ENCODE data around the gene RELCH. TPM values are rescaled to one million over a fixed set of nuclear protein-coding genes. Genes with fewer than 3 reads are reported as not detected.

The RELCH gene
- total and polyA plus RNA-seq, 10 of the 15 experiments (the other 5 are each of a cell fraction or from before 2014, with no cell fraction given), result 3.1 to 23.6 (median 14.5) TPM

DNA sequence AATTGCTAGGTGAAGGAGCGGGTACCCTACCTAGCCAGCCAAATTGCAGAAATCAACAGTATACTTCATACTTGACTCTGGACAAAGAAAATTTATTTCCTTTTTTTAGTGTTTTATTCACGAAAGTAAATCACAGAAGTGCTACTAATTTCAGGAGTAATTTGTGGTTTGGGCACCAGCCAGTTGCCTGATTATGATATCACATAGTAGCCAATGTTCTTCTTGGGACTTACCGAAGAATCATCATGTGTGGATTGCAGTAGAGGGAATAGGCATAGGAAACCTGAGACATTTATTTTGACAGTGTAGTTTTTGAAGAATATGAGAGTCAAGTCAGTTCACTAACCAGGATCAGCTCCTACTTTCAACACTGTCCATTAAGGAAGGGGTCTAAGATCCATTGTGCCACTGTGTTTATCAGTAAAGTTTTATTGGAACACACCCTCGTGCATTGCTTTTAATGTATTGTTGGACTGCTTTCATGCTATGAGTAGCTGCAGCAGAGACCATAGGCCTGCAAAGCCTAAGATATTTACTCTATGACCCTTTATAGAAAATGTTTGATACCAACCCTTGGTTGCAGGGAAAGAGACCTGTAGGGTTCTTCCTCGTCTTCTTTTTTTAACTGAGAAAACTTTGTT, 170.1 kb downstream of the RELCH start (continued):
- TF ChIP-seq, protein P1, sequence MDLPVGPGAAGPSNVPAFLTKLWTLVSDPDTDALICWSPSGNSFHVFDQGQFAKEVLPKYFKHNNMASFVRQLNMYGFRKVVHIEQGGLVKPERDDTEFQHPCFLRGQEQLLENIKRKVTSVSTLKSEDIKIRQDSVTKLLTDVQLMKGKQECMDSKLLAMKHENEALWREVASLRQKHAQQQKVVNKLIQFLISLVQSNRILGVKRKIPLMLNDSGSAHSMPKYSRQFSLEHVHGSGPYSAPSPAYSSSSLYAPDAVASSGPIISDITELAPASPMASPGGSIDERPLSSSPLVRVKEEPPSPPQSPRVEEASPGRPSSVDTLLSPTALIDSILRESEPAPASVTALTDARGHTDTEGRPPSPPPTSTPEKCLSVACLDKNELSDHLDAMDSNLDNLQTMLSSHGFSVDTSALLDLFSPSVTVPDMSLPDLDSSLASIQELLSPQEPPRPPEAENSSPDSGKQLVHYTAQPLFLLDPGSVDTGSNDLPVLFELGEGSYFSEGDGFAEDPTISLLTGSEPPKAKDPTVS (IDR thresholded peaks at IDR 0.05; ENCODE audit: low read depth, low read length), result no peak
- TF ChIP-seq KLF5 (IDR thresholded peaks at IDR 0.05; ENCODE audit: partially characterized antibody), result no peak

Small RNAs within 50 kb of the gene (small RNA-seq; reads per million reads assigned to genes)
- gene RF00019, result not detected

Other genes starting within 250 kb of the RELCH start
- 17.7 and 21.9 TPM in 2 replicates for gene PIGN, start 199 bp upstream of the RELCH start, total RNA-seq (2014; rRNA removed)
- gene PIGN, start 199 bp upstream of the RELCH start, total RNA-seq (2014; rRNA removed; fragmentation: Illumina TruSeq; extraction: Trizol), result 20.0 and 23.4 TPM in 2 replicates
- gene PIGN, start 199 bp upstream of the RELCH start, total RNA-seq (2021), result 19.7 and 22.5 TPM in 2 replicates
- gene PIGN, start 199 bp upstream of the RELCH start, polyA plus RNA-seq (2011; rRNA removed), result 25.4 and 36.0 TPM in 2 replicates
- gene PIGN, start 199 bp upstream of the RELCH start, polyA plus RNA-seq (2014; fragmentation: Illumina TruSeq; extraction: Trizol), result 10.0 and 11.2 TPM in 2 replicates
- 10 to 100 TPM in 1 of 2 experiments, 1 to 10 TPM in 1; 6.9 to 12.3 TPM for gene PIGN, start 199 bp upstream of the RELCH start, polyA plus RNA-seq (2014; fragmentation: Nextera tagmentation; extraction: Ambion mirVana)
- 7.7 and 8.0 TPM in 2 replicates for gene PIGN, start 199 bp upstream of the RELCH start, polyA plus RNA-seq (2014; rRNA removed)
- 10 to 100 TPM; 22.6 to 23.3 TPM for gene PIGN, start 199 bp upstream of the RELCH start, polyA plus RNA-seq (2016; fragmentation: Nextera tagmentation; extraction: Ambion mirVana)
- gene TNFRSF11A, start 138.1 kb downstream of the RELCH start, total RNA-seq (2014; rRNA removed), result 0.11 TPM in 2 replicates
- 0.09 and 0.45 TPM in 2 replicates for gene TNFRSF11A, start 138.1 kb downstream of the RELCH start, total RNA-seq (2014; rRNA removed; fragmentation: Illumina TruSeq; extraction: Trizol)
- gene TNFRSF11A, start 138.1 kb downstream of the RELCH start, total RNA-seq (2021), result 0.18 and 0.56 TPM in 2 replicates
- 3.2 and 4.0 TPM in 2 replicates for gene TNFRSF11A, start 138.1 kb downstream of the RELCH start, polyA plus RNA-seq (2011; rRNA removed)
- gene TNFRSF11A, start 138.1 kb downstream of the RELCH start, polyA plus RNA-seq (2014; fragmentation: Illumina TruSeq; extraction: Trizol), result 0.06 and 0.07 TPM in 2 replicates
- gene TNFRSF11A, start 138.1 kb downstream of the RELCH start, polyA plus RNA-seq (2014; fragmentation: Nextera tagmentation; extraction: Ambion mirVana), result under 1 TPM; 0.07 to 0.10 TPM
- 0.09 and 0.29 TPM in 2 replicates for gene TNFRSF11A, start 138.1 kb downstream of the RELCH start, polyA plus RNA-seq (2014; rRNA removed)
- gene TNFRSF11A, start 138.1 kb downstream of the RELCH start, polyA plus RNA-seq (2016; fragmentation: Nextera tagmentation; extraction: Ambion mirVana), result under 1 TPM; 0.28 to 0.35 TPM